Endodermal cell (in vitro differentiated cells): Measurements from ENCODE around the gene SSBP3. TPM values are rescaled to one million over a fixed set of nuclear protein-coding genes. Genes with fewer than 3 reads are reported as not detected.

ENCODE experiments used
- DNase-seq: peaks from one replicate; pipeline ENCODE4 v3.0.0-alpha.2; 2017
- H3K27ac ChIP-seq: 2 replicates; pipeline ENCODE4 v1.5.1; 2013; ENCODE audit warnings: mild to moderate bottlenecking, low read depth, low read length, moderate library complexity
- H3K27me3 ChIP-seq: 2 replicates; pipeline ENCODE4 v1.6.1; 2013; ENCODE audit warnings: mild to moderate bottlenecking, low read length, moderate library complexity; ENCODE audit not compliant: insufficient read depth, control insufficient read depth, poor library complexity, severe bottlenecking
- H3K36me3 ChIP-seq: 2 replicates; pipeline ENCODE4 v1.7.0; 2013; ENCODE audit warnings: mild to moderate bottlenecking, low read length, moderate library complexity; ENCODE audit not compliant: control insufficient read depth, insufficient read depth
- H3K4me1 ChIP-seq: one replicate; pipeline ENCODE4 v1.7.0; 2013; ENCODE audit warnings: low read length; ENCODE audit not compliant: control insufficient read depth, insufficient read depth
- H3K4me3 ChIP-seq: 2 replicates; pipeline ENCODE4 v1.5.1; 2013; ENCODE audit warnings: mild to moderate bottlenecking, low read length, moderate library complexity
- H3K9ac ChIP-seq: 2 replicates; pipeline ENCODE4 v1.6.1; 2013; ENCODE audit warnings: mild to moderate bottlenecking, low read length, moderate library complexity; ENCODE audit not compliant: poor library complexity, severe bottlenecking; ENCODE audit errors: extremely low read depth
- H3K9me3 ChIP-seq: 2 replicates; pipeline ENCODE4 v1.6.1; 2013; ENCODE audit warnings: mild to moderate bottlenecking, low read length, moderate library complexity; ENCODE audit not compliant: control insufficient read depth
- H3K27ac Mint-ChIP-seq: 2 replicates; pipeline ENCODE4 v1.8.0; 2020; ENCODE audit warnings: mixed read lengths
- H3K27me3 Mint-ChIP-seq: 2 replicates; pipeline ENCODE4 v1.8.0; 2021; ENCODE audit warnings: mild to moderate bottlenecking, mixed read lengths; ENCODE audit not compliant: insufficient read depth
- H3K36me3 Mint-ChIP-seq: 2 replicates; pipeline ENCODE4 v1.8.0; 2020; ENCODE audit warnings: low read depth, mixed read lengths
- H3K4me1 Mint-ChIP-seq: 2 replicates; pipeline ENCODE4 v1.8.0; 2020; ENCODE audit warnings: mixed read lengths
- H3K4me3 Mint-ChIP-seq: 2 replicates; pipeline ENCODE4 v1.8.0; 2020; ENCODE audit warnings: mild to moderate bottlenecking, moderate library complexity, mixed read lengths
- H3K9me3 Mint-ChIP-seq: 2 replicates; pipeline ENCODE4 v1.8.0; 2020; ENCODE audit warnings: mild to moderate bottlenecking, mixed read lengths
- whole genome bisulfite sequencing, 2 experiments: methylation state at CpG; one replicate each; pipeline versions ENCODE4 v1.1.5 to v1.1.7; 2013; ENCODE audit warnings: missing lambda C conversion rate in 2 of 2, mixed read lengths in 1 of 2; ENCODE audit not compliant: insufficient coverage in 1 of 2, insufficient read length in 1 of 2; 5-methylcytosine and 5-hydroxymethylcytosine counted together
- total RNA-seq, 2 donors: library from RNA; stranded (reverse); fragmentation: NEBNext Ultra II Directional in 1 of 2; extraction: Animal tissue kit (Norgen Biotek cat#: 25700) in 1 of 2; gene quantifications; 2 replicates in 1 of 2; 3 replicates in 1 of 2; pipeline ENCODE4 v1.2.1, GENCODE V29; 2021
- TF ChIP-seq, protein P1 (sequence below): fragments of 200-600 bp; sonication (generic); conservative IDR thresholded peaks from 2 replicates; pipeline ENCODE4 v1.5.0; 2021; ENCODE audit warnings: antibody characterized with exemption, mild to moderate bottlenecking

SSBP3 gene
- total RNA-seq, 2 donors from 2014 or later, result 342 TPM

DNA sequence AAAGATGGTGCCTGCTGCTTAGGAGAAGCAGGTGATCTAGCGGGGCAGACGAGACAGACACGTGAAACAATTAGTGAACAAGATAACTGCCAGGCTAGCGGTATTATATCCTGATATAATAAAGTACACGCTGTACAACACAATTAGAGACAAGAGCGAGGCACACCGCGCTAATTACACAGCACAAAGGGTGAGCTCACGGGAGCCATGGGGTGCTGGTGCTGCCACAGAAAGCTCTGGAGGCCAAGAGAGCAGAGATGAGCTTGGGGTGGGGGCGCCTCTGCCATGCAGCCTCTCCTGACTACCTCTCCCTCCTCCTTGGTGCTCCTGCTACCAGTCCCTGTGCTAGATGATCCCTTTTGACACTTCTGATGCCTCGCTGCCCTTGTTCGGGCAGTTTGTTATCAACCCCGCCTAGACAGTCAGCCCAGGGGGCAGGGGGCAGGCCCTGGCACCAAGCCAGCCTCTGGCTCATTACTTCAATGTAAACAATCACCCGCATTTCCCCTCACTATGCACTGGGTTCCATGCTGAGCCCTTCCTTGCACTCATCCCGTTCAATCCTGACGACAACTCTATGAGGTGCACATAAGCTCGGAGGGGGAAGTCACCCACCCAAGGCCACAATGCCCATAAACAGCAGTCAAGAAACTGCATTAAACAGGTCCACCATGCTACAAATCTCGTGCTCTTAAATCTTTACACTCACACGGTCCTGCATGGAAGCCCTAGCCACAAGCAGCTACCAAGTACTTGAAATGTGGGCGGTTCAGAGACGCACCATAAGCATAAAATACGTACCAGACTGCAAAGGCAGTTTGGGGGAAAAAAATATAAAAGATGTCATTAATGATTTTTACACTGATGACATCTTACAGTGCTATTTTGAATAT, 103.0 kb downstream of the SSBP3 start:
- no peak for DNase-seq
- Histone ChIP-seq H3K4me3 (no peak overlapping the region), H3K9ac (no peak overlapping the region), H3K27ac (no peak overlapping the region), H3K4me1 (peaks cover 55% of the 10 kb centered on the region), H3K27me3 (no peaks in the 10 kb centered on the region), H3K9me3 (no peaks in the 10 kb centered on the region), H3K36me3 (peaks cover 52% of the 10 kb centered on the region)
- peak overlapping the region; percentile 28 for H3K27ac Mint-ChIP-seq
- TF ChIP-seq, protein P1, sequence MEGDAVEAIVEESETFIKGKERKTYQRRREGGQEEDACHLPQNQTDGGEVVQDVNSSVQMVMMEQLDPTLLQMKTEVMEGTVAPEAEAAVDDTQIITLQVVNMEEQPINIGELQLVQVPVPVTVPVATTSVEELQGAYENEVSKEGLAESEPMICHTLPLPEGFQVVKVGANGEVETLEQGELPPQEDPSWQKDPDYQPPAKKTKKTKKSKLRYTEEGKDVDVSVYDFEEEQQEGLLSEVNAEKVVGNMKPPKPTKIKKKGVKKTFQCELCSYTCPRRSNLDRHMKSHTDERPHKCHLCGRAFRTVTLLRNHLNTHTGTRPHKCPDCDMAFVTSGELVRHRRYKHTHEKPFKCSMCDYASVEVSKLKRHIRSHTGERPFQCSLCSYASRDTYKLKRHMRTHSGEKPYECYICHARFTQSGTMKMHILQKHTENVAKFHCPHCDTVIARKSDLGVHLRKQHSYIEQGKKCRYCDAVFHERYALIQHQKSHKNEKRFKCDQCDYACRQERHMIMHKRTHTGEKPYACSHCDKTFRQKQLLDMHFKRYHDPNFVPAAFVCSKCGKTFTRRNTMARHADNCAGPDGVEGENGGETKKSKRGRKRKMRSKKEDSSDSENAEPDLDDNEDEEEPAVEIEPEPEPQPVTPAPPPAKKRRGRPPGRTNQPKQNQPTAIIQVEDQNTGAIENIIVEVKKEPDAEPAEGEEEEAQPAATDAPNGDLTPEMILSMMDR, result no peak
- WGBS, 2 experiments, result 91 to 97% methylated on average over 12 to 22 of the region's 22 CpGs
- H3K36me3 Mint-ChIP-seq, result peaks cover 26% of the 10 kb centered on the region
- peaks cover 88% of the 10 kb centered on the region for H3K4me1 Mint-ChIP-seq
- no peak overlapping the region for H3K4me3 Mint-ChIP-seq
- no peaks in the 10 kb centered on the region for H3K9me3 Mint-ChIP-seq
- no peaks in the 10 kb centered on the region for H3K27me3 Mint-ChIP-seq

DNA sequence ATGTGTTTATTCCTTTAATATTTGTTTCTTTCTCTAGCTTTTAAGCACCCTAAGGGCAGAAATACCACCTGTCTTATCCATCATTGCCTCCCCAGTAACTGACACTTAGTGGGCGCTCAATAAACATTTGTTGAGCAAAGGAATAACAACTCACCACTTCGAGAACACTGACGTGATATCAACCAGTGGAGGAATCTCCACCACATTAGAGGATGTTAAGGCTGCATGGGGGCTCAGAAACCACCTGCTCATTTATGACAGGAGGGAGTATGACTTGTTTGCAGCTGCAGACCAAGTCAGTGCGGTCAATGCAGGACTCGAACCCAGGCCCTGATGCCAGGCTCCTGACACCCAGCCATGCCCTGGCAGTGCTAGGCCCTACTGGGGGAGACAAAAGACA, 103.6 kb downstream of the SSBP3 start:
- Histone ChIP-seq H3K9ac (no peak overlapping the region), H3K4me1 (peaks cover 61% of the 10 kb centered on the region), H3K27me3 (no peaks in the 10 kb centered on the region), H3K27ac (no peak overlapping the region), H3K36me3 (peaks cover 46% of the 10 kb centered on the region), H3K9me3 (no peaks in the 10 kb centered on the region), H3K4me3 (no peak overlapping the region)
- 95 to 100% methylated on average over 3 to 5 of the region's 5 CpGs for WGBS, 2 experiments
- TF ChIP-seq, protein P1, result no peak
- H3K9me3 Mint-ChIP-seq, result no peaks in the 10 kb centered on the region
- H3K27ac Mint-ChIP-seq, result no peak overlapping the region
- peaks cover 21% of the 10 kb centered on the region for H3K36me3 Mint-ChIP-seq
- H3K4me1 Mint-ChIP-seq, result peaks cover 91% of the 10 kb centered on the region
- H3K4me3 Mint-ChIP-seq, result no peak overlapping the region
- DNase-seq, result no peak
- H3K27me3 Mint-ChIP-seq, result no peaks in the 10 kb centered on the region

DNA sequence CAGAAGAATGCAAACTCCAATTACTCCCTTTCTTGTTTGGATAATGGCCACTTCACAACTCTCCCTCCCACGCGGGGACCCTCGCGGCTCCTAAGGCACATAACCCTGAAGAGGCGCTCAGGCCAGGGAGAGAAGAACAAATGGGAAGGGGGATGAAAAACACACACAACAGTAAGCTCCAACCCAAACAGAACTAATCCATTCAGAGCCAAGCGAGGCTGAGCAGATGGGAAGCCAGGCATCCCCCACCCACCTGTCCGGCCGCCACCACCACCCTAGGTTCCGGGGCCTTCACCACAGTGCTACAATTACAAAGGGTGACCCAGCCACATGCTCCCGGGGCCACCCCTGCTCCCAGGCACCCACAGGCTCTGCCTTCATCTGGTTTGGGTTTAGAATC, 104.7 kb downstream of the SSBP3 start:
- H3K4me3 Mint-ChIP-seq, result peak overlapping the region; percentile 33
- H3K36me3 ChIP-seq, result peaks cover 48% of the 10 kb centered on the region
- WGBS, 2 experiments, result 80% methylated on average over 10 of the region's 10 CpGs; no CpG with 5 or more reads in 1 of the 2 experiments
- peaks cover 16% of the 10 kb centered on the region for H3K36me3 Mint-ChIP-seq
- no peak overlapping the region for H3K4me3 ChIP-seq
- peaks cover 61% of the 10 kb centered on the region for H3K4me1 ChIP-seq
- no peaks in the 10 kb centered on the region for H3K27me3 Mint-ChIP-seq
- H3K27ac ChIP-seq, result peak overlapping the region; percentile 48
- H3K9me3 ChIP-seq, result no peaks in the 10 kb centered on the region
- H3K4me1 Mint-ChIP-seq, result peaks cover 91% of the 10 kb centered on the region
- peak overlapping the region; percentile 3 for H3K9ac ChIP-seq
- no peaks in the 10 kb centered on the region for H3K9me3 Mint-ChIP-seq
- no peaks in the 10 kb centered on the region for H3K27me3 ChIP-seq
- H3K27ac Mint-ChIP-seq, result peak overlapping the region; percentile 75
- no peak for DNase-seq
- TF ChIP-seq, protein P1, result no peak
